Hepatocyte (in vitro differentiated cells): Measurements from ENCODE around the gene RNU1-1.

ENCODE experiments used
- EZH2 ChIP-seq: fragments of 200-600 bp; sonication (generic); IDR thresholded peaks from 2 replicates; pipeline ENCODE4 v1.6.1; 2016; ENCODE audit warnings: antibody characterized with exemption, mild to moderate bottlenecking, borderline replicate concordance
- TF ChIP-seq, protein P1 (sequence below): fragments of 200-600 bp; sonication (generic); IDR thresholded peaks from 2 replicates; pipeline ENCODE4 v1.5.1; 2016; ENCODE audit warnings: antibody characterized with exemption, mild to moderate bottlenecking; ENCODE audit not compliant: poor library complexity

DNA sequence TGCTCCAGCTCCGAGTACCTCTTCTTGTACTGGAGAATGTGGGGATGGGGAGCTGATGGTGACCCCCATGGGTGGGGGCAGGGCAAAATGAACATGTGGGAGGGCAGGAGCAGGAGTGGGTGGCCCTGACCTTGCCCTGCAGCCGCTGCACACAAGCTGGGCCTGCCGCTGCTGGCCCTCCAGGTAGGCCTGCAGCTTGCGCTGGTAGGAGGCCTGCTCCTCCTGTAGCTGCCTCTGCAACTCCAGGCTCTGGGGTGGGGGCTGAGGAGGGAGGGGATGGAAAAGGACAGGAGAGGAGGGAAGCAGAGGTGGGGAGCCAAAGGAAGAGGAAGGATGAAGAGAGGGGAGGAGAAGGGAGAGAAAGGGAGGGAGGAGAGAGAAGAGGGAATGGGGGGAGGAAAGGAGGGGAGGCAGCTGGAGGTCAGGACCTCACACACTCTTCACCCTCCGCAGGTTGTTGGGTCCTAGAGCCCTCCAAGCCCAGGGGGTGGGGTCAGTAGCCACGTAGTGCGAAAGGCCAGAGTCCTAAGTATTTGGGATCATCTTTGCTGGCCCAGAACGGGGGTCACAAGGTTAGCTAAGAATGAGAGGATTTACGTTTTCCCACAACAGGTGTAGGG, 22.9 kb downstream of the RNU1-1 start:
- TF ChIP-seq, protein P1, sequence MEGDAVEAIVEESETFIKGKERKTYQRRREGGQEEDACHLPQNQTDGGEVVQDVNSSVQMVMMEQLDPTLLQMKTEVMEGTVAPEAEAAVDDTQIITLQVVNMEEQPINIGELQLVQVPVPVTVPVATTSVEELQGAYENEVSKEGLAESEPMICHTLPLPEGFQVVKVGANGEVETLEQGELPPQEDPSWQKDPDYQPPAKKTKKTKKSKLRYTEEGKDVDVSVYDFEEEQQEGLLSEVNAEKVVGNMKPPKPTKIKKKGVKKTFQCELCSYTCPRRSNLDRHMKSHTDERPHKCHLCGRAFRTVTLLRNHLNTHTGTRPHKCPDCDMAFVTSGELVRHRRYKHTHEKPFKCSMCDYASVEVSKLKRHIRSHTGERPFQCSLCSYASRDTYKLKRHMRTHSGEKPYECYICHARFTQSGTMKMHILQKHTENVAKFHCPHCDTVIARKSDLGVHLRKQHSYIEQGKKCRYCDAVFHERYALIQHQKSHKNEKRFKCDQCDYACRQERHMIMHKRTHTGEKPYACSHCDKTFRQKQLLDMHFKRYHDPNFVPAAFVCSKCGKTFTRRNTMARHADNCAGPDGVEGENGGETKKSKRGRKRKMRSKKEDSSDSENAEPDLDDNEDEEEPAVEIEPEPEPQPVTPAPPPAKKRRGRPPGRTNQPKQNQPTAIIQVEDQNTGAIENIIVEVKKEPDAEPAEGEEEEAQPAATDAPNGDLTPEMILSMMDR, result no peak
- no peak for TF ChIP-seq EZH2
